ENCODE measurements around the gene TEX10. TPM values are rescaled to one million over a fixed set of nuclear protein-coding genes. Genes with fewer than 3 reads are reported as not detected.

The TEX10 gene
- polyA plus RNA-seq, 2 of the 4 experiments (the other 2 are of a cell fraction) = 22.1 to 37.0 TPM

GRCh38 chr9:100268271-100268670 is 84.5 kb downstream of the TEX10 start:
- DNase-seq (ENCODE audit: low read depth in 1 of 2, low spot score in 1 of 2) = no peak
- FAIRE-seq = no peak
- Histone ChIP-seq H3K27ac (no peak overlapping the region), H3K9me3 (no peaks in the 10 kb centered on the region), H3K4me3 (no peak overlapping the region), H3K4me2 (no peak overlapping the region), H3K4me1 (no peaks in the 10 kb centered on the region)
- no peak for TF ChIP-seq HEYL (CRISPR knock-in tag; IDR thresholded peaks at IDR 0.05)
- no peak for TF ChIP-seq HMGXB4 (CRISPR knock-in tag; IDR thresholded peaks at IDR 0.05; ENCODE audit: borderline replicate concordance)
- TF ChIP-seq JUNB (IDR thresholded peaks at IDR 0.05) = no peak
- TF ChIP-seq ZSCAN20 (CRISPR knock-in tag; IDR thresholded peaks at IDR 0.05) = no peak
- TF ChIP-seq HES2 (IDR thresholded peaks at IDR 0.05) = no peak
- TF ChIP-seq MAFK (IDR thresholded peaks at IDR 0.05; ENCODE audit: partially characterized antibody) = no peak
- no peak for TF ChIP-seq ZC3H11A (IDR thresholded peaks at IDR 0.05)
- no peak for TF ChIP-seq BCL3 (IDR thresholded peaks at IDR 0.05)
- no peak for TF ChIP-seq MAX (IDR thresholded peaks at IDR 0.05)
- no peak for TF ChIP-seq HOXB5 (CRISPR knock-in tag; IDR thresholded peaks at IDR 0.05)
- TF ChIP-seq TFCP2L1 (CRISPR knock-in tag; IDR thresholded peaks at IDR 0.05) = no peak
- TF ChIP-seq EP300 (IDR thresholded peaks at IDR 0.05) = no peak
- no peak for TF ChIP-seq GATA3 (IDR thresholded peaks at IDR 0.05; ENCODE audit: borderline replicate concordance)
- ChIA-PET POLR2A (no interaction called here), CTCF (no interaction called here)
- 86% methylated on average over 4 of the region's 4 CpGs for WGBS (ENCODE audit: missing lambda C conversion rate)
- ATAC-seq = no peak

GRCh38 chr9:100267211-100267610 is 85.5 kb downstream of the TEX10 start:
- Histone ChIP-seq H3K27ac (no peak overlapping the region), H3K4me3 (no peak overlapping the region), H3K4me2 (no peak overlapping the region), H3K4me1 (no peaks in the 10 kb centered on the region), H3K9me3 (no peaks in the 10 kb centered on the region)
- ChIA-PET POLR2A (no interaction called here), CTCF (interaction anchor here (0.6 kb wide), 1 partner anchor 44 kb away, joined by 3 read pairs; no protein-coding TSS in a partner anchor)
- 91% methylated on average over 3 of the region's 3 CpGs for WGBS (ENCODE audit: missing lambda C conversion rate)
- DNase-seq (ENCODE audit: low read depth in 1 of 2, low spot score in 1 of 2) = no peak
- no peak for FAIRE-seq
- ATAC-seq = no peak
- TF ChIP-seq ESRRA (IDR thresholded peaks at IDR 0.05; ENCODE audit: borderline replicate concordance, low read length) = no peak
- no peak for TF ChIP-seq EP300 (IDR thresholded peaks at IDR 0.05)
- no peak for TF ChIP-seq TP53 (CRISPR knock-in tag; IDR thresholded peaks at IDR 0.05)
- no peak for TF ChIP-seq ATOH8 (CRISPR knock-in tag; IDR thresholded peaks at IDR 0.05; ENCODE audit: low read depth)
- TF ChIP-seq CEBPB (IDR thresholded peaks at IDR 0.05) = no peak

Other genes starting within 250 kb of the TEX10 start
- gene MSANTD3, start 74.2 kb upstream of the TEX10 start, polyA plus RNA-seq (2011; rRNA removed) = 48.3 and 66.7 TPM in 2 replicates
- 43.5 to 50.1 TPM (median 43.8 TPM) in 3 replicates for gene MSANTD3, start 74.2 kb upstream of the TEX10 start, polyA plus RNA-seq (2017; fragmentation: RNase III; extraction: RNeasy Plus Mini Kit Qiagen cat#74134 plus additional on column Dnase treatment)
- gene TMEFF1, start 120.2 kb upstream of the TEX10 start, polyA plus RNA-seq (2011; rRNA removed) = 0.09 and 0.31 TPM in 2 replicates
- gene TMEFF1, start 120.2 kb upstream of the TEX10 start, polyA plus RNA-seq (2017; fragmentation: RNase III; extraction: RNeasy Plus Mini Kit Qiagen cat#74134 plus additional on column Dnase treatment) = 0.37 to 0.65 TPM (median 0.61 TPM) in 3 replicates
- gene CAVIN4, start 225.1 kb upstream of the TEX10 start, polyA plus RNA-seq (2011; rRNA removed) = 0.57 and 0.61 TPM in 2 replicates
- gene CAVIN4, start 225.1 kb upstream of the TEX10 start, polyA plus RNA-seq (2017; fragmentation: RNase III; extraction: RNeasy Plus Mini Kit Qiagen cat#74134 plus additional on column Dnase treatment) = 0.62 to 0.86 TPM (median 0.79 TPM) in 3 replicates